Effector memory CD4-positive, alpha-beta T cell (primary cell): Measurements from ENCODE around the gene SP2.

Experiments
- DNase-seq, 3 donors: peaks; one replicate each; pipeline ENCODE4 v3.0.0-alpha.2; 2020
- H3K27ac ChIP-seq: 2 replicates; pipeline ENCODE4 v1.7.0; 2013; ENCODE audit warnings: mild to moderate bottlenecking, low read length, moderate library complexity; ENCODE audit not compliant: insufficient read depth, poor library complexity, severe bottlenecking
- H3K27me3 ChIP-seq: replicated peaks from 2 replicates; pipeline ENCODE4 v1.7.0; 2013; ENCODE audit warnings: mild to moderate bottlenecking, low read length; ENCODE audit not compliant: insufficient read depth, control insufficient read depth, poor library complexity, severe bottlenecking
- H3K36me3 ChIP-seq: 2 replicates; pipeline ENCODE4 v1.7.0; 2013; ENCODE audit warnings: mild to moderate bottlenecking, low read length, moderate library complexity; ENCODE audit not compliant: control insufficient read depth, insufficient read depth
- H3K4me1 ChIP-seq: 2 replicates; pipeline ENCODE4 v1.7.0; 2013; ENCODE audit warnings: low read length, mild to moderate bottlenecking; ENCODE audit not compliant: control insufficient read depth, insufficient read depth, poor library complexity, severe bottlenecking
- H3K4me3 ChIP-seq: 2 replicates; pipeline ENCODE4 v1.7.0; 2013; ENCODE audit warnings: low read length, low read depth, mild to moderate bottlenecking; ENCODE audit not compliant: insufficient read depth, poor library complexity, severe bottlenecking
- H3K9me3 ChIP-seq: 2 replicates; pipeline ENCODE4 v1.7.0; 2013; ENCODE audit warnings: mild to moderate bottlenecking, low read length, moderate library complexity; ENCODE audit not compliant: control insufficient read depth

Gene SP2

DNA sequence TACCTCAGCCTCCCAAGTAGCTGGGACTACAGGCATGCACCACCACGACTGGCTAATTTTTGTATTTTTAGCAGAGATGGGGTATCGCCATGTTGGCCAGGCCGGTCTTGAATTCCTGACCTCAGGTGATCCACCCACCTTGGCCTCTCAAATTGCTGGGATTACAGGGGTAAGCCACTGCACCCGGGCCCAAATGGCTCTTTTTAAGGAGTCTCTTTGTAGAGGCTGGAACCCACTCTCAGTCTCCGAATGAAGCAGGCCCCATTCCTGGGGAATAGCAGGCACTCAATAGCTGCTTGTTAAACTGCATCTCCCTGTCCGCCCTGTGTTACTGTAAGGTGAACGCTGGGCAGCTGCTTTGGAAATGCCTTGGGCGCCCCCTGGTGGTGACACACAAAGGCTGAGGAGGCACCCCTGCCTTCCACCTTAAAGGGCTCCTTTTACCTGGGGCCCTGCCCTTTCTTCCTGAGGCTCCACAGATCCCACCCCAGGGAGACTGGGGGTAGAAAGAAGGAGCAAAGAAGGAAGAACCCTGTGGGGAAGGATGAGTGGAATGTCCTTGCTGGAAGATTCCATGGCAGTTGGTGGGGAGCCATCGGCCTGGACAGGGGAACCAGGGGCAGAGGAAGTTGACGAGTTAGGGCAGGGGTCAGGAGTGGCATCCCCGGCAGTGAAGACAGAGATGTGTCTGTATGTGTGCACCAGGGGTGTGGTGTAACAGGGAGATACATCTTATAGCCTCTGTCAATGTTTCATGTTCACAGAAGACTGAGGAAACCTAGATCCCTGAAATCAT, 6.1 kb upstream of the SP2 start:
- Histone ChIP-seq H3K36me3 (no peaks in the 10 kb centered on the region), H3K9me3 (no peaks in the 10 kb centered on the region), H3K4me1 (peaks cover 9% of the 10 kb centered on the region), H3K4me3 (no peak overlapping the region), H3K27ac (no peak overlapping the region), H3K27me3 (no peaks in the 10 kb centered on the region)
- DNase-seq = peak; percentile 75 to 85 (median 82)

- H3K9me3 ChIP-seq = no peaks in the 10 kb centered on the region
- H3K27ac ChIP-seq = no peak overlapping the region
- H3K4me1 ChIP-seq = peaks cover 5% of the 10 kb centered on the region
- H3K4me3 ChIP-seq = no peak overlapping the region
- no peaks in the 10 kb centered on the region for H3K36me3 ChIP-seq
- no peak for DNase-seq
- no peaks in the 10 kb centered on the region for H3K27me3 ChIP-seq
Observed at GRCh38 chr17:47891545-47892088, 4.4 kb upstream of the SP2 start.

DNA sequence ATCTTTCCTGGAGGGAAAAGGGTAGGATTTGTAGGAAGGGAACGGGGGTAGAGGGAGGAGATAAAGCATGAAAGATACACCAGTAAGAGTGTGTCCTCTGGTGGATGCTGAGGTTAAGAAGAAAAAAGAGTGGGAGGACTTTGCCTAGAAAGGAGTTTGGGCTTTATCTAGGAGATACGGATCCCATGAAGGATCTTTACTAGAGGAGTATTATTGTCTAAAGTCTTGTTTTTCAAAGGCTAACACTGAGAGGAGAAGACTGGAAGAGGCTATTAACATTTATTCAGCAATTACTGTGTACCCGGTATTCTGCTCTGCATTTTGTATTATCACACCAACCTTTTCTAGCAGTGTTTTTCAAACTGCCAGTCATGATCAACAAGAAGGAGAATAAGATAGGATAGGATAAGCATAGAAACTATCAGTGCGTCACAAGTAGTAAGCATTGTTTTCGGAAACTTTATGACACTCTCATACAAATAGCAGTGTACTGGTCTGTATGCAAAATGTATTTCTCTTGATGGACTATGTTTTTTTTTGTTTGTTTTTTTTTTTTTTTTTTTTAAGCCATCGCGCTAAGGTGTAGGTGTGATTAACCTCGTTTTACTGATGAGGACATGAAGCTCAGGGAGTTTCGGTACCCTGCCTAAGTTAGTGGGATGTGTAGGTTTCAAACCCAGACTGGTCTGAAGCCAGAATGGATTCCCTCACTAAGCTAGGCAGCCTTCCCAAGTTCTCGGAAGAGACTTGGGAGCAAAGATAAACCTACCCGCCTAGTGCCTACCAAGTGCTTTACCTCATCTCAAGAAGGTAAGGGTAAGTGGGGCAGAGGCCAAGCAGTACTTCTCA, 1.3 kb upstream of the SP2 start:
- Histone ChIP-seq H3K27me3 (no peaks in the 10 kb centered on the region), H3K4me1 (peaks cover 5% of the 10 kb centered on the region), H3K36me3 (no peaks in the 10 kb centered on the region), H3K27ac (peak overlapping the region; percentile 81), H3K4me3 (peak overlapping the region; percentile 65), H3K9me3 (no peaks in the 10 kb centered on the region)
- no peak for DNase-seq

DNA sequence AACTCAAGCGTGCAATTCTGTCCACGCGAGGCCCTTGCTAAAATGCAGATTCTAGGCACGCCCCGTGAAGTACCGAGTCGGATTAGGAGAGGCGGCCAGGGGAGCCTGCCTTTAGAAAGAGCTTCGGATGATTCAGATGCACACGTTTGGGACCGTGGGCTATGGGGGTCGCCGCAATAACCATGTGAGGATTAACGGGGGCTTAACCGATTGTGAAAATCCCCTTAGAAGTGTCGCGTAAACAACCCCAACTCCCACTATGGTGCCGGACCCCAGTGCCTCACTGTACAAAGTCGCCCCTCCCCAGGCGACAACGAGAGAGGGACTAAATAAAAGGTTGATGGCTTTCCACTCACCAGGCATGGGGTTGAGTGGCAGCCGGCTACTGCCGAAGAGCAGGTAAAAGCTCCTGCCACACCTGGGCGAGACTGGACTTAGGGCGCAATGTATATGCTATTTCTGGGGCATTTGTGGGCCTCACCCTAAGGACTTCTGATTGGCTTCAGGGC, 635 bp upstream of the SP2 start:
- peak overlapping the region; percentile 65 for H3K4me3 ChIP-seq
- peak overlapping the region; percentile 81 for H3K27ac ChIP-seq
- no peaks in the 10 kb centered on the region for H3K27me3 ChIP-seq
- DNase-seq = peak in 1 of 3 donors; percentile 4
- H3K4me1 ChIP-seq = peaks cover 5% of the 10 kb centered on the region
- no peaks in the 10 kb centered on the region for H3K9me3 ChIP-seq
- H3K36me3 ChIP-seq = no peaks in the 10 kb centered on the region

- Histone ChIP-seq H3K27me3 (no peaks in the 10 kb centered on the region), H3K9me3 (no peaks in the 10 kb centered on the region), H3K4me3 (peak overlapping the region; percentile 69), H3K27ac (peak overlapping the region; percentile 98), H3K4me1 (peaks cover 5% of the 10 kb centered on the region), H3K36me3 (no peaks in the 10 kb centered on the region)
- no peak for DNase-seq
Observed at GRCh38 chr17:47896672-47897490, 845 bp downstream of the SP2 start.

DNA sequence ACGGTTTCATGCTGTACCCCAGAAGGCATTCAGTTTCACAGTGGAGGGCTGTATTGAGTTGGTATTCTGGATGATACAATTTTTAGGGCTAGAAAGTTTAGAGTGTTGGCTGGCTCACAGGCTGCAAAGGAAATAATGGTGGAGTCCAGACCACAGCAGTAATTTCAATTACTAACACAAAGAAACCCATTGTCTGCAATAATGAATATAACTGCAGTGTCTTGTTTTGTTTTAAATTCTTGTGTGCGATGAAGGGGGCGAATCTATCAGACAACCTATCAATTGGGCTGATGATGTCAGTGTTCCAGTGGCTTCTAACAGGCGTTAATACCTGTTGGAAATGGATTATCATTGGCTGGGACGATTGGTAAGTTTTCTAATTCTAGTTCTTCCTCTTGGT, 1.5 kb downstream of the SP2 start:
- no peak for DNase-seq
- no peaks in the 10 kb centered on the region for H3K9me3 ChIP-seq
- H3K27me3 ChIP-seq = no peaks in the 10 kb centered on the region
- no peak overlapping the region for H3K27ac ChIP-seq
- no peaks in the 10 kb centered on the region for H3K36me3 ChIP-seq
- H3K4me1 ChIP-seq = peaks cover 5% of the 10 kb centered on the region
- no peak overlapping the region for H3K4me3 ChIP-seq

DNA sequence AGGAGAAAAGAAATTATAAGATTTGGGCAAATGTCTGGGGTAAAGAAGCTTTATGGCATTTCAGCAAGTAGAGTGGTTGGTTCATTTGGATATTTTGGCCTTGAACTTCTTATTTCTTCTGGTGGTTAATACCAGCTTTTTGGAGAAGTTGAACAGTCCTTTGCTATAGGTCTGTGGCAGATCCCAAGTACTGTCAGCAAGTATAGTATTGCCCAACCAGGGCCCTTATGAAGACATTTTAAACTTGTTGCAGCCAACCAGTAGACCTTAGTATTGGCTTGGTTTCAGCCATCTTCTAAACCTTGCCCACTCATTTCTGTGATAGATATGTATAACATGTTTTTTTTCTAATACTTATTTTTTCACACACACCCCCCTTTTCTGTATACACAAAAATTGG, 2.2 kb downstream of the SP2 start:
- Histone ChIP-seq H3K36me3 (no peaks in the 10 kb centered on the region), H3K27me3 (no peaks in the 10 kb centered on the region), H3K4me1 (peaks cover 5% of the 10 kb centered on the region), H3K9me3 (no peaks in the 10 kb centered on the region), H3K27ac (no peak overlapping the region), H3K4me3 (no peak overlapping the region)
- no peak for DNase-seq

- no peaks in the 10 kb centered on the region for H3K9me3 ChIP-seq
- no peak overlapping the region for H3K4me3 ChIP-seq
- no peak overlapping the region for H3K27ac ChIP-seq
- DNase-seq = no peak
- H3K27me3 ChIP-seq = no peaks in the 10 kb centered on the region
- peaks cover 5% of the 10 kb centered on the region for H3K4me1 ChIP-seq
- no peaks in the 10 kb centered on the region for H3K36me3 ChIP-seq
Observed at GRCh38 chr17:47899643-47900042, 3.6 kb downstream of the SP2 start.

GRCh38 chr17:47901423-47901822, 5.4 kb downstream of the SP2 start:
- Histone ChIP-seq H3K27ac (no peak overlapping the region), H3K9me3 (no peaks in the 10 kb centered on the region), H3K36me3 (peaks cover 2% of the 10 kb centered on the region), H3K27me3 (no peaks in the 10 kb centered on the region), H3K4me3 (no peak overlapping the region), H3K4me1 (no peaks in the 10 kb centered on the region)
- no peak for DNase-seq
